SK-N-SH (cell line): Measurements from ENCODE around the gene MCF2L2. TPM values are rescaled to one million over a fixed set of nuclear protein-coding genes. Genes with fewer than 3 reads are reported as not detected.

Experiments used
- CTCF ChIA-PET: fragments of 300-600, 350-600 bp; formaldehyde crosslinking; extraction: SDS; loops from one replicate; lab custom pipeline; 2021; lab: Yijun Ruan, JAX
- POLR2A ChIA-PET: fragments of 350-600 bp; sonication (Branson Sonifier 250); formaldehyde crosslinking; extraction: SDS; loops from one replicate; lab custom pipeline; 2020; ENCODE audit warnings: antibody characterized with exemption, inconsistent platforms; lab: Yijun Ruan, JAX
- DNase-seq: peaks from one replicate; pipeline ENCODE4 v3.0.0; 2012
- H2AFZ ChIP-seq: fragments of 200-600 bp; sonication (generic); 2 replicates; pipeline ENCODE4 v1.8.1; 2016; ENCODE audit warnings: antibody characterized with exemption, mild to moderate bottlenecking, low read depth
- H3F3A ChIP-seq: fragments of 200-600 bp; sonication (generic); replicated peaks from 2 replicates; pipeline ENCODE3; 2016; ENCODE audit warnings: antibody characterized with exemption, mild to moderate bottlenecking; ENCODE audit not compliant: insufficient read depth
- H3K27ac ChIP-seq, 2 experiments: fragments of 200-500 bp in 1 of 2; fragments of 200-600 bp in 1 of 2; sonication (Bioruptor generic) in 1 of 2; sonication (generic), shearing (Covaris generic) in 1 of 2; 2 replicates each; pipeline versions ENCODE4 v1.5.1 to v1.6.1; 2014 to 2016; ENCODE audit warnings: low read depth in 2 of 2, inconsistent platforms in 1 of 2, low read length in 1 of 2, mild to moderate bottlenecking in 1 of 2, mixed read lengths in 1 of 2
- H3K27me3 ChIP-seq: fragments of 200-600 bp; sonication (generic), shearing (Covaris generic); 2 replicates; pipeline ENCODE4 v1.6.1; 2016; ENCODE audit warnings: mixed run types; ENCODE audit not compliant: insufficient read depth
- H3K36me3 ChIP-seq, 2 experiments: fragments of 200-500 bp in 1 of 2; fragments of 200-600 bp in 1 of 2; sonication (Bioruptor generic) in 1 of 2; sonication (generic) in 1 of 2; replicated peaks in 1 of 2; 2 replicates each; pipeline versions ENCODE3 to v1.5.1; 2014 to 2016; ENCODE audit warnings: low read length in 1 of 2, mild to moderate bottlenecking in 1 of 2; ENCODE audit not compliant: insufficient read depth in 2 of 2, control insufficient read depth in 1 of 2
- H3K4me1 ChIP-seq, 2 experiments: fragments of 200-500 bp in 1 of 2; fragments of 200-600 bp in 1 of 2; sonication (Bioruptor generic) in 1 of 2; sonication (generic), shearing (Covaris generic) in 1 of 2; 2 replicates each; pipeline versions ENCODE4 v1.5.1 to v1.6.1; 2014 to 2016; ENCODE audit warnings: low read depth in 1 of 2, low read length in 1 of 2, mixed run types in 1 of 2; ENCODE audit not compliant: insufficient read depth in 2 of 2, control insufficient read depth in 1 of 2
- H3K4me2 ChIP-seq: fragments of 200-600 bp; sonication (generic), shearing (Covaris generic); 2 replicates; pipeline ENCODE4 v1.6.1; 2017; ENCODE audit warnings: mixed run types
- H3K4me3 ChIP-seq, 2 experiments: fragments of 200-500 bp in 1 of 2; fragments of 200-600 bp in 1 of 2; sonication (Bioruptor generic) in 1 of 2; sonication (generic), shearing (Covaris generic) in 1 of 2; 2 replicates each; pipeline versions ENCODE4 v1.5.1 to v1.8.1; 2014 to 2016; ENCODE audit warnings: low read depth in 2 of 2, inconsistent platforms in 1 of 2, low read length in 1 of 2, mild to moderate bottlenecking in 1 of 2, mixed read lengths in 1 of 2, moderate library complexity in 1 of 2
- H3K79me2 ChIP-seq: fragments of 200-600 bp; sonication (generic); 2 replicates; pipeline ENCODE4 v1.8.1; 2017; ENCODE audit warnings: mild to moderate bottlenecking; ENCODE audit not compliant: insufficient read depth
- H3K9ac ChIP-seq: fragments of 200-600 bp; sonication (generic); 2 replicates; pipeline ENCODE4 v1.6.1; 2017; ENCODE audit warnings: mixed run types
- H3K9me2 ChIP-seq: fragments of 200-600 bp; sonication (generic); 2 replicates; pipeline ENCODE4 v1.6.1; 2017; ENCODE audit warnings: mixed run types
- H3K9me3 ChIP-seq: fragments of 200-600 bp; sonication (generic); 2 replicates; pipeline ENCODE4 v1.6.1; 2017; ENCODE audit warnings: mixed run types, mild to moderate bottlenecking, moderate library complexity
- H4K20me1 ChIP-seq: fragments of 200-600 bp; sonication (generic); 2 replicates; pipeline ENCODE4 v1.6.1; 2017; ENCODE audit warnings: mild to moderate bottlenecking, mixed run types; ENCODE audit not compliant: insufficient read depth
- CHD2 ChIP-seq: fragments of 150-350 bp; IDR thresholded peaks from 2 replicates; pipeline ENCODE4 v1.6.1; 2018; ENCODE audit warnings: low read length; ENCODE audit not compliant: partially characterized antibody
- CTCF ChIP-seq: fragments of 200-600 bp; sonication (generic); IDR thresholded peaks from 2 replicates; pipeline ENCODE4 v1.6.1; 2017; ENCODE audit warnings: antibody characterized with exemption, mild to moderate bottlenecking, moderate library complexity
- ELF1 ChIP-seq: IDR thresholded peaks from 2 replicates; pipeline ENCODE4 v1.4.0; 2012
- EP300 ChIP-seq, 2 experiments: IDR thresholded peaks; 2 replicates each; pipeline versions ENCODE4 v1.4.0 to v1.6.1; 2012; ENCODE audit warnings: borderline replicate concordance in 1 of 2, low read depth in 1 of 2, low read length in 1 of 2
- EZH2phosphoT487 ChIP-seq: fragments of 200-600 bp; sonication (generic); IDR thresholded peaks from 2 replicates; pipeline ENCODE4 v1.6.1; 2017; ENCODE audit warnings: low read depth, mixed run types, mild to moderate bottlenecking, antibody characterized with exemption, moderate library complexity, borderline replicate concordance
- FOXJ3 ChIP-seq: sonication (generic); formaldehyde crosslinking; IDR thresholded peaks from 2 replicates; pipeline ENCODE4 v1.5.1; 2020; ENCODE audit warnings: mild to moderate bottlenecking, missing genetic modification reagents
- GABPA ChIP-seq: IDR thresholded peaks from 2 replicates; pipeline ENCODE4 v1.4.0; 2012; ENCODE audit warnings: low read depth, mild to moderate bottlenecking
- IRF3 ChIP-seq: fragments of 150-350 bp; IDR thresholded peaks from 2 replicates; pipeline ENCODE4 v1.6.1; 2016; ENCODE audit warnings: mild to moderate bottlenecking, low read depth, low read length
- JUND ChIP-seq: IDR thresholded peaks from 2 replicates; pipeline ENCODE4 v1.4.0; 2012
- MXI1 ChIP-seq: IDR thresholded peaks from 2 replicates; pipeline ENCODE4 v1.6.1; 2012; ENCODE audit warnings: mild to moderate bottlenecking, low read depth, low read length, improper control_type of control experiment
- NFIC ChIP-seq: IDR thresholded peaks from 2 replicates; pipeline ENCODE4 v1.4.0; 2012; ENCODE audit warnings: borderline replicate concordance
- NRF1 ChIP-seq: IDR thresholded peaks from 2 replicates; pipeline ENCODE4 v1.6.1; 2012; ENCODE audit warnings: low read depth, mild to moderate bottlenecking, low read length
- PBX3 ChIP-seq: IDR thresholded peaks from 2 replicates; pipeline ENCODE4; 2012
- RAD21 ChIP-seq: IDR thresholded peaks from 2 replicates; pipeline ENCODE4 v1.6.1; 2012; ENCODE audit warnings: mild to moderate bottlenecking, low read length
- REST ChIP-seq: IDR thresholded peaks from 2 replicates; pipeline ENCODE4 v1.6.1; 2012; ENCODE audit warnings: mild to moderate bottlenecking, low read depth, low read length, moderate library complexity
- RFX5 ChIP-seq: IDR thresholded peaks from 2 replicates; pipeline ENCODE4 v1.6.1; 2012; ENCODE audit warnings: mild to moderate bottlenecking, improper control_type of control experiment, low read length
- RXRA ChIP-seq: IDR thresholded peaks from 2 replicates; pipeline ENCODE4 v1.4.0; 2012; ENCODE audit warnings: low read depth, mild to moderate bottlenecking, borderline replicate concordance
- SMC3 ChIP-seq: IDR thresholded peaks from 2 replicates; pipeline ENCODE4 v1.6.1; 2012; ENCODE audit warnings: low read depth, low read length, improper control_type of control experiment
- TAF1 ChIP-seq: IDR thresholded peaks from 2 replicates; pipeline ENCODE4 v1.6.1; 2012; ENCODE audit warnings: low read depth, mild to moderate bottlenecking, low read length, moderate library complexity, borderline replicate concordance
- TCF12 ChIP-seq: IDR thresholded peaks from 2 replicates; pipeline ENCODE4 v1.4.0; 2012
- TEAD4 ChIP-seq: IDR thresholded peaks from 2 replicates; pipeline ENCODE4 v1.4.0; 2012; ENCODE audit warnings: mild to moderate bottlenecking, borderline replicate concordance; ENCODE audit not compliant: insufficient read depth
- YY1 ChIP-seq: IDR thresholded peaks from 2 replicates; pipeline ENCODE4 v1.4.0; 2012; ENCODE audit warnings: low read depth, mild to moderate bottlenecking
- WGBS: methylation state at CpG from one replicate; pipeline ENCODE4 v1.1.6; 2017; ENCODE audit warnings: low lambda C conversion rate; 5-methylcytosine and 5-hydroxymethylcytosine counted together
- polyA plus RNA-seq, 3 experiments: library from polyadenylated mRNA; depleted of rRNA; stranded (reverse); fragments of >200 nt; gene quantifications; 2 replicates each; pipeline ENCODE4 v1.2.3, GENCODE V29; 2012

Gene MCF2L2
- polyA plus RNA-seq, 1 of the 3 experiments (the other 2 are of a cell fraction) = 0.56 TPM

- TF ChIP-seq EZH2phosphoT487 (no peak), RXRA (no peak; the same call in 1 of the 2 replicates), TEAD4 (peak; percentile 55; the same call in 1 of the 2 replicates), TAF1 (no peak), FOXJ3 (CRISPR knock-in tag) (no peak), ELF1 (no peak), CTCF (no peak), NFIC (peak; percentile 56; the same call in 1 of the 2 replicates), EP300 (IDR thresholded peaks at IDR 0.05; ENCODE audit: borderline replicate concordance in 1 of 2, low read depth in 1 of 2, low read length in 1 of 2) (peak in 1 of 2 experiments; percentile 72; a peak in 2 of 4 replicates)
Observed at GRCh38 chr3:183185696-183186095, 242.7 kb downstream of the MCF2L2 start (continued).

GRCh38 chr3:183182732-183183610 lies 245.4 kb downstream of the MCF2L2 start:
- no peaks in the 10 kb centered on the region for H3K9me3 ChIP-seq
- WGBS = 100% methylated on average over 3 of the region's 5 CpGs
- peaks cover 13% of the 10 kb centered on the region for H3F3A ChIP-seq
- no peaks in the 10 kb centered on the region for H3K9me2 ChIP-seq
- H3K79me2 ChIP-seq = no peaks in the 10 kb centered on the region
- H4K20me1 ChIP-seq = no peaks in the 10 kb centered on the region
- no peak overlapping the region for H3K27ac ChIP-seq
- ChIA-PET POLR2A (no interaction called here), CTCF (interaction anchor here (1.1 to 14.2 kb wide), 4 partner anchors 11 to 207 kb away, joined by 3 to 361 read pairs (median 38); no protein-coding TSS in a partner anchor)
- H3K9ac ChIP-seq = no peak overlapping the region
- H3K27me3 ChIP-seq = no peaks in the 10 kb centered on the region
- DNase-seq = no peak
- H2AFZ ChIP-seq = no peak overlapping the region
- H3K4me1 ChIP-seq = peaks cover 12 to 15% of the 10 kb centered on the region in 2 experiments
- no peak overlapping the region for H3K4me2 ChIP-seq
- no peaks in the 10 kb centered on the region for H3K36me3 ChIP-seq
- no peak overlapping the region for H3K4me3 ChIP-seq
- no peak for TF ChIP-seq TEAD4
- no peak for TF ChIP-seq GABPA
- TF ChIP-seq RFX5 = no peak
- TF ChIP-seq REST = no peak
- TF ChIP-seq EZH2phosphoT487 = no peak
- no peak for TF ChIP-seq RAD21
- no peak for TF ChIP-seq SMC3
- TF ChIP-seq CHD2 = no peak
- TF ChIP-seq NRF1 = no peak
- no peak for TF ChIP-seq TCF12
- TF ChIP-seq EP300 (IDR thresholded peaks at IDR 0.05; ENCODE audit: borderline replicate concordance in 1 of 2, low read depth in 1 of 2, low read length in 1 of 2) = no peak
- no peak for TF ChIP-seq IRF3
- TF ChIP-seq FOXJ3 (CRISPR knock-in tag) = no peak
- no peak for TF ChIP-seq MXI1
- TF ChIP-seq YY1 = no peak
- no peak for TF ChIP-seq PBX3
- TF ChIP-seq JUND = no peak
